Activated naive CD4-positive, alpha-beta T cell treated with anti-CD3 and anti-CD28 coated beads, Interleukin-2, amount 50 U/mL, for 72 hours (primary cell): ENCODE measurements around the gene TYMP. TPM values are rescaled to one million over a fixed set of nuclear protein-coding genes. Genes with fewer than 3 reads are reported as not detected.

ENCODE experiments used
- ATAC-seq, 2 donors: fragments of 150-1000 bp; cut with Tn5 transposase; 2 replicates each; pipeline ENCODE4 v1.10.0; 2021; ENCODE audit warnings: mild to moderate bottlenecking in 2 of 2, moderate library complexity in 2 of 2
- DNase-seq, 2 donors: peaks; one replicate each; pipeline ENCODE4 v3.0.0; 2021 to 2022; ENCODE audit warnings: low spot score in 2 of 2
- H3K27ac Mint-ChIP-seq, 2 donors: one replicate each; pipeline ENCODE4 v1.8.0; 2022; ENCODE audit warnings: mild to moderate bottlenecking in 2 of 2, mixed read lengths in 2 of 2
- H3K36me3 Mint-ChIP-seq, 2 donors: one replicate each; pipeline ENCODE4 v1.8.0; 2022; ENCODE audit warnings: mixed read lengths in 2 of 2
- H3K9me3 Mint-ChIP-seq, 2 donors: one replicate each; pipeline ENCODE4 v1.8.0; 2022; ENCODE audit warnings: mixed read lengths in 2 of 2
- total RNA-seq, 2 donors: library from RNA; stranded (reverse); gene quantifications; one replicate each; pipeline ENCODE4 v1.2.3, GENCODE V29; 2022

TYMP gene
- total RNA-seq, 2 donors from 2014 or later: 20.8 to 74.5 TPM

- no peak for DNase-seq
- peak in 1 of 2 donors; percentile 5 for ATAC-seq
- no peaks in the 10 kb centered on the region for H3K9me3 Mint-ChIP-seq
Observed at GRCh38 chr22:50531962-50532674, 2.3 kb upstream of the TYMP start.

GRCh38 chr22:50531546-50531961, 1.7 kb upstream of the TYMP start:
- Mint-ChIP-seq H3K36me3 (peaks cover 9 to 34% of the 10 kb centered on the region in 2 donors), H3K27ac (peak overlapping the region; percentile 99), H3K9me3 (no peaks in the 10 kb centered on the region)
- ATAC-seq: peak; percentile 55 to 63
- DNase-seq: peak in 1 of 2 donors; percentile 79

More at GRCh38 chr22:50531962-50532674, 2.3 kb upstream of the TYMP start:
- Mint-ChIP-seq H3K36me3 (peaks cover 9 to 29% of the 10 kb centered on the region in 2 donors), H3K27ac (peak overlapping the region; percentile 94 to 99)

- Mint-ChIP-seq H3K27ac (peak overlapping the region; percentile 99), H3K36me3 (peaks cover 9 to 34% of the 10 kb centered on the region in 2 donors), H3K9me3 (no peaks in the 10 kb centered on the region)
- DNase-seq (peak; percentile 81), ATAC-seq (peak; percentile 48 to 50)
Observed at GRCh38 chr22:50530877-50531545, 1.2 kb upstream of the TYMP start.

- Mint-ChIP-seq H3K36me3 (peaks cover 9 to 34% of the 10 kb centered on the region in 2 donors), H3K27ac (peak overlapping the region; percentile 97 to 99), H3K9me3 (no peaks in the 10 kb centered on the region)
- ATAC-seq: peak in 1 of 2 donors; percentile 2
- no peak for DNase-seq
Observed at GRCh38 chr22:50530580-50530876, 716 bp upstream of the TYMP start.

- DNase-seq (peak in 1 of 2 donors; percentile 71), ATAC-seq (no peak)
- Mint-ChIP-seq H3K36me3 (peaks cover 13 to 40% of the 10 kb centered on the region in 2 donors), H3K27ac (no peak overlapping the region), H3K9me3 (no peaks in the 10 kb centered on the region)
Observed at GRCh38 chr22:50529416-50529896, 356 bp downstream of the TYMP start.

GRCh38 chr22:50528682-50529415, 963 bp downstream of the TYMP start:
- no peak for ATAC-seq
- no peak for DNase-seq
- peak overlapping the region; percentile 57 to 72 for H3K27ac Mint-ChIP-seq
- peaks cover 15 to 42% of the 10 kb centered on the region in 2 donors for H3K36me3 Mint-ChIP-seq
- H3K9me3 Mint-ChIP-seq: no peaks in the 10 kb centered on the region

- DNase-seq (no peak), ATAC-seq (no peak)
- Mint-ChIP-seq H3K36me3 (peaks cover 12 to 38% of the 10 kb centered on the region in 2 donors), H3K9me3 (no peaks in the 10 kb centered on the region), H3K27ac (peak overlapping the region; percentile 78 to 81)
Observed at GRCh38 chr22:50527921-50528681, 1.7 kb downstream of the TYMP start.

- Mint-ChIP-seq H3K36me3 (peaks cover 12 to 31% of the 10 kb centered on the region in 2 donors), H3K9me3 (no peaks in the 10 kb centered on the region), H3K27ac (peak overlapping the region; percentile 78 to 87)
- DNase-seq: peak in 1 of 2 donors; percentile 59
- peak; percentile 4 to 16 for ATAC-seq
Observed at GRCh38 chr22:50526834-50527801, 2.7 kb downstream of the TYMP start.

GRCh38 chr22:50526108-50526833, 3.5 kb downstream of the TYMP start:
- no peaks in the 10 kb centered on the region for H3K9me3 Mint-ChIP-seq
- DNase-seq (peak; percentile 87 to 92), ATAC-seq (peak; percentile 54 to 65)
- H3K27ac Mint-ChIP-seq: peak overlapping the region in 1 of 2 donors; percentile 78
- H3K36me3 Mint-ChIP-seq: peaks cover 11 to 31% of the 10 kb centered on the region in 2 donors

GRCh38 chr22:50525858-50526107, 4.0 kb downstream of the TYMP start:
- peaks cover 7 to 31% of the 10 kb centered on the region in 2 donors for H3K36me3 Mint-ChIP-seq
- peak overlapping the region; percentile 86 to 92 for H3K27ac Mint-ChIP-seq
- ATAC-seq: no peak
- DNase-seq: no peak
- H3K9me3 Mint-ChIP-seq: no peaks in the 10 kb centered on the region

- DNase-seq (peak; percentile 98 to 99), ATAC-seq (peak; percentile 61 to 62)
- H3K9me3 Mint-ChIP-seq: no peaks in the 10 kb centered on the region
- H3K27ac Mint-ChIP-seq: peak within 1 kb of the TSS; percentile 92 to 99
- peaks cover 7 to 31% of the 10 kb centered on the region in 2 donors for H3K36me3 Mint-ChIP-seq
Observed at GRCh38 chr22:50525104-50525857, 4.5 kb downstream of the TYMP start, which contains the start of gene SCO2. SCO2 (minus strand) TSS chr22:50525598; CDS start chr22:50524411, 1,187 bp downstream.

GRCh38 chr22:50524676-50525103, 5.1 kb downstream of the TYMP start:
- no peak for ATAC-seq
- H3K27ac Mint-ChIP-seq: peak overlapping the region; percentile 92 to 99
- DNase-seq: no peak
- peaks cover 7 to 34% of the 10 kb centered on the region in 2 donors for H3K36me3 Mint-ChIP-seq
- no peaks in the 10 kb centered on the region for H3K9me3 Mint-ChIP-seq

GRCh38 chr22:50523806-50524675, 5.8 kb downstream of the TYMP start:
- ATAC-seq (no peak), DNase-seq (no peak)
- H3K27ac Mint-ChIP-seq: peak overlapping the region; percentile 92 to 99
- H3K9me3 Mint-ChIP-seq: no peaks in the 10 kb centered on the region
- H3K36me3 Mint-ChIP-seq: peaks cover 7 to 38% of the 10 kb centered on the region in 2 donors
